ENCODE measurements around the gene KCNH8.

The KCNH8 gene

DNA sequence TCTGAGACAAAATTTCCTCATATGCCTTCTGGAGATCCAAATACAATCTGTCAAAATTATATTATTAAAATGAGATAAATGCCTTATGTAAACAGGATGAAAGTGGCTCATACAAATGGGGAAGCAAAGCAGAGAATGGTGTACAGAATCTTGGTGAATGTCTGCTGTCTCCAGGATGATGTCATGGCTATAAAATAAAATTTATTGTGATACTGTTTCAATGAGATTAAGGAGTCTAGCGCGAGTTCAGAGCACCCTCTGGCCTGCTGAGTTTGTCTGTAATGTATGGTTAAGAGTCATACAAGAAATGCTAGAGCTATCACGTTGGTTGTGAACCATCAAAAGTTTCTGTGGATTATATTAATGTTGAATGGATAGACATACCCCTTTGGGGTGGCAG is 426.0 kb downstream of the KCNH8 start:
- in situ Hi-C loops (cut with HindIII; ENCODE audit: low sequenced_read_pairs): no loop called here
- TF ChIP-seq, protein P1, sequence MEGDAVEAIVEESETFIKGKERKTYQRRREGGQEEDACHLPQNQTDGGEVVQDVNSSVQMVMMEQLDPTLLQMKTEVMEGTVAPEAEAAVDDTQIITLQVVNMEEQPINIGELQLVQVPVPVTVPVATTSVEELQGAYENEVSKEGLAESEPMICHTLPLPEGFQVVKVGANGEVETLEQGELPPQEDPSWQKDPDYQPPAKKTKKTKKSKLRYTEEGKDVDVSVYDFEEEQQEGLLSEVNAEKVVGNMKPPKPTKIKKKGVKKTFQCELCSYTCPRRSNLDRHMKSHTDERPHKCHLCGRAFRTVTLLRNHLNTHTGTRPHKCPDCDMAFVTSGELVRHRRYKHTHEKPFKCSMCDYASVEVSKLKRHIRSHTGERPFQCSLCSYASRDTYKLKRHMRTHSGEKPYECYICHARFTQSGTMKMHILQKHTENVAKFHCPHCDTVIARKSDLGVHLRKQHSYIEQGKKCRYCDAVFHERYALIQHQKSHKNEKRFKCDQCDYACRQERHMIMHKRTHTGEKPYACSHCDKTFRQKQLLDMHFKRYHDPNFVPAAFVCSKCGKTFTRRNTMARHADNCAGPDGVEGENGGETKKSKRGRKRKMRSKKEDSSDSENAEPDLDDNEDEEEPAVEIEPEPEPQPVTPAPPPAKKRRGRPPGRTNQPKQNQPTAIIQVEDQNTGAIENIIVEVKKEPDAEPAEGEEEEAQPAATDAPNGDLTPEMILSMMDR (IDR thresholded peaks at IDR 0.05; ENCODE audit: low read depth, low read length, missing control alignments): no peak
- H3K4me3 ChIP-seq (ENCODE audit: low read depth, low read length): no peak overlapping the region
- no peak for DNase-seq (ENCODE audit: low read depth)

DNA sequence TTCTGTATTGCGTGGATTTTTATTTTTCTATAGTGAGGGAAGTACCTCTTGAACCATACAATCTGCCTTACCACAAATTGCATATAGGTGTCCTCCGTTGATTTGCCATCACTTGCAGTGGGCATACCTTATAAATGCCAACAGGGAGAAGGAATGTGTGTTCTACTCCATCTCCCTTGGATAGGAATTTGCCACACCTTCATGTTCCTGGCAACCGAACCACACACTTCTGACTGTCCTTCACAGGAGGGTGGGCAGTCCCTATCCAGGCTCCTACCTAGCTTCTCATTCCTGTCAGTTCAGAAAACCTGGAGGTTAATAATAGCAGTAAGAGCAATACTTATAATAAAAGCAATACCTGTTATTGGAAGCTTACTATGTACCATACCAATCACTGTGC is 428.0 kb downstream of the KCNH8 start:
- TF ChIP-seq, protein P1 (IDR thresholded peaks at IDR 0.05; ENCODE audit: low read depth, low read length, missing control alignments): no peak
- in situ Hi-C loops (cut with HindIII; ENCODE audit: low sequenced_read_pairs): no loop called here
- H3K4me3 ChIP-seq (ENCODE audit: low read depth, low read length): no peak overlapping the region
- no peak for DNase-seq (ENCODE audit: low read depth)

Data from astrocyte of the cerebellum (primary cell).